ENCODE data around the gene RNF114.

The RNF114 gene

GRCh38 chr20:49936153-49937026 lies at the start of gene RNF114:
Gene RNF114, plus strand, starts transcription at chr20:49936397. Its CDS starts 16 bp downstream, at chr20:49936413.
- no peaks in the 10 kb centered on the region for H3K36me3 ChIP-seq (ENCODE audit: insufficient read depth)
- peak within 1 kb of the TSS; percentile 85 for H3K9ac ChIP-seq
- H3K27me3 ChIP-seq (ENCODE audit: insufficient read depth, low read depth): no peaks in the 10 kb centered on the region
- H4K20me1 ChIP-seq (ENCODE audit: insufficient read depth): no peaks in the 10 kb centered on the region; the same call in 1 of the 2 replicates
- H2AFZ ChIP-seq (ENCODE audit: low read depth): peak within 1 kb of the TSS; percentile 95
- no peak for TF ChIP-seq CTCF (conservative IDR thresholded peaks at IDR 0.05; ENCODE audit: low read depth, low read length)
- H3K27ac ChIP-seq: peak within 1 kb of the TSS; percentile 79
- peaks cover 52% of the 10 kb centered on the region for H3K79me2 ChIP-seq (ENCODE audit: insufficient read depth, low read depth)
- H3K4me3 ChIP-seq (IDR thresholded peaks at IDR 0.05; ENCODE audit: insufficient read depth, low read depth, low read length): peak within 1 kb of the TSS; percentile 43
- peak within 1 kb of the TSS; percentile 97 for H3K4me2 ChIP-seq
- peaks cover 52% of the 10 kb centered on the region for H3K4me1 ChIP-seq (ENCODE audit: low read depth, poor library complexity, severe bottlenecking)

GRCh38 chr20:49886571-49887213 lies 49.5 kb upstream of the RNF114 start:
- peak overlapping the region; percentile 63 for H3K27ac ChIP-seq
- H3K9ac ChIP-seq: no peak overlapping the region; the same call in 1 of the 2 replicates
- H4K20me1 ChIP-seq (ENCODE audit: insufficient read depth): no peaks in the 10 kb centered on the region
- H3K4me3 ChIP-seq (IDR thresholded peaks at IDR 0.05; ENCODE audit: insufficient read depth, low read depth, low read length): no peak overlapping the region
- peaks cover 83% of the 10 kb centered on the region for H3K4me1 ChIP-seq (ENCODE audit: low read depth, poor library complexity, severe bottlenecking)
- no peak overlapping the region for H2AFZ ChIP-seq (ENCODE audit: low read depth)
- H3K79me2 ChIP-seq (ENCODE audit: insufficient read depth, low read depth): no peaks in the 10 kb centered on the region
- no peaks in the 10 kb centered on the region for H3K36me3 ChIP-seq (ENCODE audit: insufficient read depth)
- H3K4me2 ChIP-seq: peak overlapping the region; percentile 66
- no peaks in the 10 kb centered on the region for H3K27me3 ChIP-seq (ENCODE audit: insufficient read depth, low read depth)
- no peak for TF ChIP-seq CTCF (conservative IDR thresholded peaks at IDR 0.05; ENCODE audit: low read depth, low read length)

- Histone ChIP-seq H3K4me1 (ENCODE audit: low read depth, poor library complexity, severe bottlenecking) (peaks cover 75% of the 10 kb centered on the region), H3K4me3 (IDR thresholded peaks at IDR 0.05; ENCODE audit: insufficient read depth, low read depth, low read length) (no peak overlapping the region), H3K27ac (peak overlapping the region; percentile 63), H3K4me2 (peak overlapping the region; percentile 66), H3K27me3 (ENCODE audit: insufficient read depth, low read depth) (no peaks in the 10 kb centered on the region), H3K9ac (no peak overlapping the region; the same call in 1 of the 2 replicates), H3K79me2 (ENCODE audit: insufficient read depth, low read depth) (no peaks in the 10 kb centered on the region), H4K20me1 (ENCODE audit: insufficient read depth) (no peaks in the 10 kb centered on the region), H3K36me3 (ENCODE audit: insufficient read depth) (no peaks in the 10 kb centered on the region), H2AFZ (ENCODE audit: low read depth) (no peak overlapping the region)
- no peak for TF ChIP-seq CTCF (conservative IDR thresholded peaks at IDR 0.05; ENCODE audit: low read depth, low read length)
Observed at GRCh38 chr20:49887251-49888211, 48.7 kb upstream of the RNF114 start.

Measured in KMS-11 (cell line).